ENCODE measurements around the gene MAGI2. TPM values are rescaled to one million over a fixed set of nuclear protein-coding genes. Genes with fewer than 3 reads are reported as not detected.

Gene MAGI2
- total and polyA plus RNA-seq, 2 experiments from 2014 or later = 10.4 to 26.4 TPM

DNA sequence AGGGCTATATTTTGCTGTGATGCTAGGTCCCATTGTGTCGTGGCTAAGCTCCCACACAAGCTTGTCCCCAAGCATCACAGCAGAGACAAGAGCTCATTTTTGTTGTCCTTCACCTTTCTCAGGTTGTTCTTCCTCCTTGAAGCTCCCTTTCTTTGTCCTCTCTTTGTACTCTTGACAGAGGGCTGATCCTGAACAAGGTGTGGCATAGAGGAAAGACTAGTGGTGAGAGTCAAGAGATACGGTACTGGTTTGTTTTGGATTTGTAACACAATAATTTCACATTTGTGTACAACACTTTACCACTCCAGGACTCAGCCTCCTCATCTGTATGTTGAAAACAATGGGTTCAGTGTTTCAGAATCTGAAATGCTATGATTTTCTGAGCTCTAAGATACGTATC lies 41.0 kb downstream of the MAGI2 start (continued):
- TF ChIP-seq EZH2phosphoT487 (IDR thresholded peaks at IDR 0.05; ENCODE audit: unreplicated experiment) (no peak), ZNF331 (CRISPR knock-in tag; IDR thresholded peaks at IDR 0.05; ENCODE audit: low read depth) (no peak)

DNA sequence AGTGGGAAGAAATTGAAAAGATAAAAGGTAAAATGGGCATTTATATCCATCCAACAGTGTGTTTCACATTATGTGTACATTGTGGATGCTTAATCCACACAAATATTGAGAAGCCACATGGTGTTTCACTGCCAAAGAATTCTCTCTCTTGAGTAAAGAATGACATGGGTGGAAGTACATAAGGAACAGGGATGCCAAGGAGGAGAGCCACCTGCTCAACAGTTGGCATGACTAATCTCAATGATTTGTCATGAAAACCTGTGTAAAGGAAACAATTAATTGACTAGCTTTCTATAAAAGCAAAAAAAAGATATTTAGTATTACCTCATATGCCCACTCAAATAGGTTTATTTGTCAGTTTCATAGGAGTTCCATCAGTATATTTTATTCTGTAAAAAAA lies 43.1 kb downstream of the MAGI2 start:
- no peaks in the 10 kb centered on the region for H3K9me2 ChIP-seq (ENCODE audit: insufficient read depth)
- H4K20me1 ChIP-seq (replicated peaks; ENCODE audit: insufficient read depth) = no peaks in the 10 kb centered on the region
- no peaks in the 10 kb centered on the region for H3F3A ChIP-seq (replicated peaks; ENCODE audit: low read depth)
- H3K36me3 Mint-ChIP-seq (ENCODE audit: low read depth) = no peaks in the 10 kb centered on the region
- H3K4me3 ChIP-seq = no peak overlapping the region
- H3K27me3 ChIP-seq (ENCODE audit: insufficient read depth) = no peaks in the 10 kb centered on the region
- H3K4me3 Mint-ChIP-seq = no peak overlapping the region
- H3K4me1 Mint-ChIP-seq = no peaks in the 10 kb centered on the region
- H3K9me3 Mint-ChIP-seq = no peaks in the 10 kb centered on the region
- H3K27ac Mint-ChIP-seq = no peak overlapping the region
- TF ChIP-seq ZNF331 (CRISPR knock-in tag; IDR thresholded peaks at IDR 0.05; ENCODE audit: low read depth) = no peak
- TF ChIP-seq CREB1 (CRISPR knock-in tag; IDR thresholded peaks at IDR 0.05; ENCODE audit: low read depth) = no peak
- TF ChIP-seq, protein P1, sequence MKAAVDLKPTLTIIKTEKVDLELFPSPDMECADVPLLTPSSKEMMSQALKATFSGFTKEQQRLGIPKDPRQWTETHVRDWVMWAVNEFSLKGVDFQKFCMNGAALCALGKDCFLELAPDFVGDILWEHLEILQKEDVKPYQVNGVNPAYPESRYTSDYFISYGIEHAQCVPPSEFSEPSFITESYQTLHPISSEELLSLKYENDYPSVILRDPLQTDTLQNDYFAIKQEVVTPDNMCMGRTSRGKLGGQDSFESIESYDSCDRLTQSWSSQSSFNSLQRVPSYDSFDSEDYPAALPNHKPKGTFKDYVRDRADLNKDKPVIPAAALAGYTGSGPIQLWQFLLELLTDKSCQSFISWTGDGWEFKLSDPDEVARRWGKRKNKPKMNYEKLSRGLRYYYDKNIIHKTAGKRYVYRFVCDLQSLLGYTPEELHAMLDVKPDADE (IDR thresholded peaks at IDR 0.05) = no peak
- TF ChIP-seq, protein P2, sequence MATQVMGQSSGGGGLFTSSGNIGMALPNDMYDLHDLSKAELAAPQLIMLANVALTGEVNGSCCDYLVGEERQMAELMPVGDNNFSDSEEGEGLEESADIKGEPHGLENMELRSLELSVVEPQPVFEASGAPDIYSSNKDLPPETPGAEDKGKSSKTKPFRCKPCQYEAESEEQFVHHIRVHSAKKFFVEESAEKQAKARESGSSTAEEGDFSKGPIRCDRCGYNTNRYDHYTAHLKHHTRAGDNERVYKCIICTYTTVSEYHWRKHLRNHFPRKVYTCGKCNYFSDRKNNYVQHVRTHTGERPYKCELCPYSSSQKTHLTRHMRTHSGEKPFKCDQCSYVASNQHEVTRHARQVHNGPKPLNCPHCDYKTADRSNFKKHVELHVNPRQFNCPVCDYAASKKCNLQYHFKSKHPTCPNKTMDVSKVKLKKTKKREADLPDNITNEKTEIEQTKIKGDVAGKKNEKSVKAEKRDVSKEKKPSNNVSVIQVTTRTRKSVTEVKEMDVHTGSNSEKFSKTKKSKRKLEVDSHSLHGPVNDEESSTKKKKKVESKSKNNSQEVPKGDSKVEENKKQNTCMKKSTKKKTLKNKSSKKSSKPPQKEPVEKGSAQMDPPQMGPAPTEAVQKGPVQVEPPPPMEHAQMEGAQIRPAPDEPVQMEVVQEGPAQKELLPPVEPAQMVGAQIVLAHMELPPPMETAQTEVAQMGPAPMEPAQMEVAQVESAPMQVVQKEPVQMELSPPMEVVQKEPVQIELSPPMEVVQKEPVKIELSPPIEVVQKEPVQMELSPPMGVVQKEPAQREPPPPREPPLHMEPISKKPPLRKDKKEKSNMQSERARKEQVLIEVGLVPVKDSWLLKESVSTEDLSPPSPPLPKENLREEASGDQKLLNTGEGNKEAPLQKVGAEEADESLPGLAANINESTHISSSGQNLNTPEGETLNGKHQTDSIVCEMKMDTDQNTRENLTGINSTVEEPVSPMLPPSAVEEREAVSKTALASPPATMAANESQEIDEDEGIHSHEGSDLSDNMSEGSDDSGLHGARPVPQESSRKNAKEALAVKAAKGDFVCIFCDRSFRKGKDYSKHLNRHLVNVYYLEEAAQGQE (IDR thresholded peaks at IDR 0.05; ENCODE audit: unreplicated experiment) = no peak
- no peak for TF ChIP-seq NANOG (IDR thresholded peaks at IDR 0.05; ENCODE audit: borderline replicate concordance)
- no peak for TF ChIP-seq EZH2phosphoT487 (IDR thresholded peaks at IDR 0.05; ENCODE audit: unreplicated experiment)
- TF ChIP-seq EZH2 (IDR thresholded peaks at IDR 0.05; ENCODE audit: low read depth, unreplicated experiment) = no peak
- no peak for TF ChIP-seq ZNF114 (CRISPR knock-in tag; IDR thresholded peaks at IDR 0.05)
- no peak for TF ChIP-seq CTCF (conservative IDR thresholded peaks at IDR 0.05; ENCODE audit: low read depth in 2 of 2)
- TF ChIP-seq POLR2AphosphoS5 (IDR thresholded peaks at IDR 0.05; ENCODE audit: low read depth) = no peak
- no peak for TF ChIP-seq STAT1 (IDR thresholded peaks at IDR 0.05; ENCODE audit: unreplicated experiment)
- TF ChIP-seq JUNB (IDR thresholded peaks at IDR 0.05; ENCODE audit: unreplicated experiment) = no peak
- TF ChIP-seq, protein P3, sequence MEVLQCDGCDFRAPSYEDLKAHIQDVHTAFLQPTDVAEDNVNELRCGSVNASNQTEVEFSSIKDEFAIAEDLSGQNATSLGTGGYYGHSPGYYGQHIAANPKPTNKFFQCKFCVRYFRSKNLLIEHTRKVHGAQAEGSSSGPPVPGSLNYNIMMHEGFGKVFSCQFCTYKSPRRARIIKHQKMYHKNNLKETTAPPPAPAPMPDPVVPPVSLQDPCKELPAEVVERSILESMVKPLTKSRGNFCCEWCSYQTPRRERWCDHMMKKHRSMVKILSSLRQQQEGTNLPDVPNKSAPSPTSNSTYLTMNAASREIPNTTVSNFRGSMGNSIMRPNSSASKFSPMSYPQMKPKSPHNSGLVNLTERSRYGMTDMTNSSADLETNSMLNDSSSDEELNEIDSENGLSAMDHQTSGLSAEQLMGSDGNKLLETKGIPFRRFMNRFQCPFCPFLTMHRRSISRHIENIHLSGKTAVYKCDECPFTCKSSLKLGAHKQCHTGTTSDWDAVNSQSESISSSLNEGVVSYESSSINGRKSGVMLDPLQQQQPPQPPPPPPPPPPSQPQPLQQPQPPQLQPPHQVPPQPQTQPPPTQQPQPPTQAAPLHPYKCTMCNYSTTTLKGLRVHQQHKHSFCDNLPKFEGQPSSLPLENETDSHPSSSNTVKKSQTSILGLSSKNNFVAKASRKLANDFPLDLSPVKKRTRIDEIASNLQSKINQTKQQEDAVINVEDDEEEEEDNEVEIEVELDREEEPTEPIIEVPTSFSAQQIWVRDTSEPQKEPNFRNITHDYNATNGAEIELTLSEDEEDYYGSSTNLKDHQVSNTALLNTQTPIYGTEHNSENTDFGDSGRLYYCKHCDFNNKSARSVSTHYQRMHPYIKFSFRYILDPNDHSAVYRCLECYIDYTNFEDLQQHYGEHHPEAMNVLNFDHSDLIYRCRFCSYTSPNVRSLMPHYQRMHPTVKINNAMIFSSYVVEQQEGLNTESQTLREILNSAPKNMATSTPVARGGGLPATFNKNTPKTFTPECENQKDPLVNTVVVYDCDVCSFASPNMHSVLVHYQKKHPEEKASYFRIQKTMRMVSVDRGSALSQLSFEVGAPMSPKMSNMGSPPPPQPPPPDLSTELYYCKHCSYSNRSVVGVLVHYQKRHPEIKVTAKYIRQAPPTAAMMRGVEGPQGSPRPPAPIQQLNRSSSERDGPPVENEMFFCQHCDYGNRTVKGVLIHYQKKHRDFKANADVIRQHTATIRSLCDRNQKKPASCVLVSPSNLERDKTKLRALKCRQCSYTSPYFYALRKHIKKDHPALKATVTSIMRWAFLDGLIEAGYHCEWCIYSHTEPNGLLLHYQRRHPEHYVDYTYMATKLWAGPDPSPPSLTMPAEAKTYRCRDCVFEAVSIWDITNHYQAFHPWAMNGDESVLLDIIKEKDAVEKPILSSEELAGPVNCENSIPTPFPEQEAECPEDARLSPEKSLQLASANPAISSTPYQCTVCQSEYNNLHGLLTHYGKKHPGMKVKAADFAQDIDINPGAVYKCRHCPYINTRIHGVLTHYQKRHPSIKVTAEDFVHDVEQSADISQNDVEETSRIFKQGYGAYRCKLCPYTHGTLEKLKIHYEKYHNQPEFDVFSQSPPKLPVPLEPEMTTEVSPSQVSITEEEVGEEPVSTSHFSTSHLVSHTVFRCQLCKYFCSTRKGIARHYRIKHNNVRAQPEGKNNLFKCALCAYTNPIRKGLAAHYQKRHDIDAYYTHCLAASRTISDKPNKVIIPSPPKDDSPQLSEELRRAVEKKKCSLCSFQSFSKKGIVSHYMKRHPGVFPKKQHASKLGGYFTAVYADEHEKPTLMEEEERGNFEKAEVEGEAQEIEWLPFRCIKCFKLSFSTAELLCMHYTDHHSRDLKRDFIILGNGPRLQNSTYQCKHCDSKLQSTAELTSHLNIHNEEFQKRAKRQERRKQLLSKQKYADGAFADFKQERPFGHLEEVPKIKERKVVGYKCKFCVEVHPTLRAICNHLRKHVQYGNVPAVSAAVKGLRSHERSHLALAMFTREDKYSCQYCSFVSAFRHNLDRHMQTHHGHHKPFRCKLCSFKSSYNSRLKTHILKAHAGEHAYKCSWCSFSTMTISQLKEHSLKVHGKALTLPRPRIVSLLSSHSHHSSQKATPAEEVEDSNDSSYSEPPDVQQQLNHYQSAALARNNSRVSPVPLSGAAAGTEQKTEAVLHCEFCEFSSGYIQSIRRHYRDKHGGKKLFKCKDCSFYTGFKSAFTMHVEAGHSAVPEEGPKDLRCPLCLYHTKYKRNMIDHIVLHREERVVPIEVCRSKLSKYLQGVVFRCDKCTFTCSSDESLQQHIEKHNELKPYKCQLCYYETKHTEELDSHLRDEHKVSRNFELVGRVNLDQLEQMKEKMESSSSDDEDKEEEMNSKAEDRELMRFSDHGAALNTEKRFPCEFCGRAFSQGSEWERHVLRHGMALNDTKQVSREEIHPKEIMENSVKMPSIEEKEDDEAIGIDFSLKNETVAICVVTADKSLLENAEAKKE (CRISPR knock-in tag; IDR thresholded peaks at IDR 0.05) = no peak
- no peak overlapping the region for H3K27ac ChIP-seq (ENCODE audit: low read depth)
- ATAC-seq (no peak), DNase-seq (ENCODE audit: low spot score) (no peak)
- no peak overlapping the region for H3K4me2 ChIP-seq
- no peaks in the 10 kb centered on the region for H3K79me2 ChIP-seq (replicated peaks; ENCODE audit: insufficient read depth)
- H3K36me3 ChIP-seq (ENCODE audit: insufficient read depth) = no peaks in the 10 kb centered on the region
- H3K27me3 Mint-ChIP-seq (ENCODE audit: insufficient read depth, low read depth, poor library complexity) = no peaks in the 10 kb centered on the region
- no peak overlapping the region for H2AFZ ChIP-seq
- H3K4me1 ChIP-seq (ENCODE audit: insufficient read depth) = no peaks in the 10 kb centered on the region
